HCT116 (cell line): ENCODE measurements around the gene CUX1. TPM values are rescaled to one million over a fixed set of nuclear protein-coding genes. Genes with fewer than 3 reads are reported as not detected.

ENCODE experiments used
- ATAC-seq: fragments of 200-7000 bp; cut with Tn5 transposase; 2 replicates; pipeline ENCODE4 v1.9.1; 2020; ENCODE audit warnings: mild to moderate bottlenecking, moderate library complexity
- BruUV-seq: library from RNA; stranded (reverse); fragments of 400-500 nt; replicated peaks from 2 replicates; lab custom pipeline; 2021; lab: Mats Ljungman, UMichigan
- CTCF ChIA-PET: fragments of 300-600 bp; sonication (Branson Sonifier 250); formaldehyde crosslinking; loops from one replicate; lab custom pipeline; 2021; ENCODE audit warnings: antibody characterized with exemption; lab: Charles Lee
- POLR2A ChIA-PET: fragments of 300-600, 350-600 bp; sonication (Branson Sonifier 250); formaldehyde crosslinking; loops from one replicate; lab custom pipeline; 2021; ENCODE audit warnings: antibody characterized with exemption; lab: Charles Lee
- RAD21 ChIA-PET, 2 experiments: fragments of 300-600 bp; sonication (Branson Sonifier 250); formaldehyde crosslinking; loops; one replicate each; lab custom pipeline; 2023; ENCODE audit warnings: low total read pairs in 2 of 2; ENCODE audit not compliant: uncharacterized antibody in 2 of 2, unreplicated experiment in 2 of 2, low non-redundant PET in 1 of 2; lab: Charles Lee
- DNase-seq: peaks from one replicate; pipeline ENCODE4 v3.0.0-alpha.2; 2010; ENCODE audit warnings: low read depth, low spot score
- H2AFZ ChIP-seq: fragments of 200-600 bp; shearing (Covaris generic), sonication (generic); 2 replicates; pipeline ENCODE4 v1.6.1; 2017; ENCODE audit warnings: low read depth, mixed run types, mixed read lengths, antibody characterized with exemption, low read length; ENCODE audit not compliant: poor library complexity, severe bottlenecking
- H3K27ac ChIP-seq: 2 replicates; pipeline ENCODE4 v1.5.1; 2012; ENCODE audit warnings: low read depth, low read length
- H3K27me3 ChIP-seq: fragments of 200-600 bp; sonication (generic); 2 replicates; pipeline ENCODE4 v1.6.1; 2016; ENCODE audit warnings: mixed run types, low read length, mixed read lengths; ENCODE audit not compliant: insufficient read depth
- H3K36me3 ChIP-seq, 2 experiments: fragments of 200-500 bp in 1 of 2; fragments of 200-600 bp in 1 of 2; sonication (Bioruptor generic) in 1 of 2; sonication (generic) in 1 of 2; 2 replicates each; pipeline versions ENCODE4 v1.5.1 to v1.6.1; 2014 to 2016; ENCODE audit warnings: low read length in 2 of 2, inconsistent platforms in 1 of 2, mixed read lengths in 1 of 2, mixed run types in 1 of 2; ENCODE audit not compliant: insufficient read depth in 2 of 2, control insufficient read depth in 1 of 2
- H3K4me1 ChIP-seq, 2 experiments: fragments of 200-600 bp in 1 of 2; sonication (generic) in 1 of 2; 2 replicates each; pipeline versions ENCODE4 v1.5.1 to v1.6.1; 2012 to 2017; ENCODE audit warnings: low read length in 2 of 2, inconsistent platforms in 1 of 2, mild to moderate bottlenecking in 1 of 2, mixed read lengths in 1 of 2, mixed run types in 1 of 2, moderate library complexity in 1 of 2; ENCODE audit not compliant: insufficient read depth in 2 of 2, control insufficient read depth in 1 of 2
- H3K4me2 ChIP-seq: fragments of 200-600 bp; sonication (generic); 2 replicates; pipeline ENCODE4 v1.6.1; 2017; ENCODE audit warnings: mixed run types, low read length, mixed read lengths
- H3K4me3 ChIP-seq, 2 experiments: fragments of 200-600 bp in 1 of 2; sonication (generic) in 1 of 2; replicated peaks in 1 of 2; 2 replicates each; pipeline ENCODE4 v1.5.1; 2011 to 2016; ENCODE audit warnings: low read length in 2 of 2, control low read depth in 1 of 2, low read depth in 1 of 2, mild to moderate bottlenecking in 1 of 2, mixed read lengths in 1 of 2, mixed run types in 1 of 2
- H3K79me2 ChIP-seq: fragments of 200-600 bp; sonication (generic); 2 replicates; pipeline ENCODE4 v1.6.1; 2017; ENCODE audit warnings: mild to moderate bottlenecking, mixed run types, low read length, moderate library complexity, mixed read lengths; ENCODE audit not compliant: insufficient read depth
- H3K9ac ChIP-seq: fragments of 200-600 bp; sonication (generic); 2 replicates; pipeline ENCODE4 v1.6.1; 2016; ENCODE audit warnings: low read length, mixed read lengths
- H3K9me2 ChIP-seq: fragments of 200-600 bp; sonication (generic), shearing (Covaris generic); 2 replicates; pipeline ENCODE4 v1.6.1; 2017; ENCODE audit warnings: mixed run types, mild to moderate bottlenecking, moderate library complexity; ENCODE audit not compliant: insufficient read depth
- H3K9me3 ChIP-seq, 2 experiments: fragments of 200-500 bp in 1 of 2; fragments of 200-600 bp in 1 of 2; sonication (Bioruptor generic) in 1 of 2; sonication (generic) in 1 of 2; 2 replicates each; pipeline ENCODE4 v1.6.1; 2014 to 2017; ENCODE audit warnings: low read length in 2 of 2, mixed read lengths in 2 of 2, inconsistent platforms in 1 of 2, low read depth in 1 of 2, mild to moderate bottlenecking in 1 of 2, mixed run types in 1 of 2, moderate library complexity in 1 of 2; ENCODE audit not compliant: control insufficient read depth in 1 of 2, insufficient read depth in 1 of 2
- H4K20me1 ChIP-seq: fragments of 200-600 bp; sonication (generic), shearing (Covaris generic); 2 replicates; pipeline ENCODE4 v1.6.1; 2017; ENCODE audit warnings: mixed run types, mild to moderate bottlenecking, moderate library complexity; ENCODE audit not compliant: insufficient read depth
- CBX3 ChIP-seq: IDR thresholded peaks from 2 replicates; pipeline ENCODE4 v1.6.1; 2012; ENCODE audit warnings: low read depth
- CEBPB ChIP-seq: IDR thresholded peaks from 2 replicates; pipeline ENCODE4 v1.6.1; 2012; ENCODE audit warnings: low read depth
- FOSL1 ChIP-seq: IDR thresholded peaks from 2 replicates; pipeline ENCODE4 v1.6.1; 2012; ENCODE audit warnings: low read depth
- JUND ChIP-seq: IDR thresholded peaks from 2 replicates; pipeline ENCODE4 v1.6.1; 2012
- POLR2AphosphoS5 ChIP-seq: IDR thresholded peaks from 2 replicates; pipeline ENCODE4 v1.6.1; 2011; ENCODE audit warnings: mild to moderate bottlenecking, low read depth, low read length, moderate library complexity
- YY1 ChIP-seq: IDR thresholded peaks from 2 replicates; pipeline ENCODE4 v1.6.1; 2011; ENCODE audit warnings: low read length, low read depth, moderate library complexity, mild to moderate bottlenecking; ENCODE audit not compliant: insufficient replicate concordance; ENCODE audit errors: extremely low read depth
- ZFX ChIP-seq: fragments of 450-650 bp; IDR thresholded peaks from 2 replicates; pipeline ENCODE4 v1.6.1; 2017
- intact Hi-C: fragments of 100-400 bp; cut with micrococcal nuclease; formaldehyde crosslinking; loops from 2 replicates; pipeline ENCODE4 v1.10.0; 2022
- total RNA-seq: library from RNA; stranded (reverse); gene quantifications from one replicate; pipeline ENCODE4 v1.2.1, GENCODE V29; 2021; ENCODE audit not compliant: unreplicated experiment
- TF ChIP-seq, protein P1 (sequence below): IDR thresholded peaks from 2 replicates; pipeline ENCODE4 v1.6.1; 2012

CUX1 gene
- total RNA-seq, 1 experiment from 2014 or later: 68.9 TPM

- no peak for ATAC-seq
- Histone ChIP-seq H3K9me3 (no peaks in the 10 kb centered on the region), H3K27ac (no peak overlapping the region), H3K9me2 (no peaks in the 10 kb centered on the region), H3K27me3 (no peaks in the 10 kb centered on the region), H3K79me2 (peaks cover 43% of the 10 kb centered on the region), H3K4me3 (no peak overlapping the region), H3K4me1 (peaks cover 3 to 27% of the 10 kb centered on the region in 2 experiments), H3K36me3 (peaks cover 5 to 7% of the 10 kb centered on the region in 2 experiments; a peak in 3 of 4 replicates), H2AFZ (no peak overlapping the region)
- ChIA-PET POLR2A (no interaction called here), RAD21 (interaction anchor here in 1 of 2 experiments (0.6 kb wide), 1 partner anchor 22 kb away, joined by 4 read pairs; no protein-coding TSS in a partner anchor), CTCF (no interaction called here)
- intact Hi-C loops: no loop called here
- no TSS peak for BruUV-seq
- no peak for DNase-seq
- TF ChIP-seq CBX3 (no peak), YY1 (no peak), POLR2AphosphoS5 (no peak), FOSL1 (no peak), ZFX (no peak), JUND (no peak)
- TF ChIP-seq, all 23 proteins: peak for 0
- Histone ChIP-seq H4K20me1 (no peaks in the 10 kb centered on the region), H3K9ac (no peak overlapping the region), H3K4me2 (no peak overlapping the region)
Observed at GRCh38 chr7:101917566-101917965, 100.1 kb downstream of the CUX1 start.

DNA sequence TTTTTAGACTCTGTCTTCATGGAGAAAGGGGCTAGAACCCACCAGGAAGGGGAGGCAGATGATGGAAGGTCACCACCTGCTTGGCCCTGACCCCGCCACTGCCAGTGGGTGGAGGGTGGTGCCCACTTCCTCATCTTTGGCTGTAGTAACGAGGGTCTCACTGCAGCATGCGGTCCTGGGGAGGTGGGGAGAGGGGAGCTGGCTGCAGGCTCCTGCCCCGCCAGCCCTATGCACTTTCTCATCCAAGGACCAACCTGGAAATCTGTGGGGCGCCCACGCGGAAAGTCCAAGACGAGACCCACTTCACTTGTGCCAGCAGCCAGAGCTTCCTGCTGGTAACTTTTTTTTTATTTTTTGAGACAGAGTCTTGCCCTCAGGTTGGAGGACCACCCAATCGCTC lies 101.0 kb downstream of the CUX1 start:
- H3K9ac ChIP-seq: no peak overlapping the region
- DNase-seq: no peak
- CTCF ChIA-PET: no interaction called here
- no peaks in the 10 kb centered on the region for H4K20me1 ChIP-seq
- no peak overlapping the region for H2AFZ ChIP-seq
- no peaks in the 10 kb centered on the region for H3K27me3 ChIP-seq
- RAD21 ChIA-PET: no interaction called here
- no peak for TF ChIP-seq CEBPB
- TF ChIP-seq, protein P1, sequence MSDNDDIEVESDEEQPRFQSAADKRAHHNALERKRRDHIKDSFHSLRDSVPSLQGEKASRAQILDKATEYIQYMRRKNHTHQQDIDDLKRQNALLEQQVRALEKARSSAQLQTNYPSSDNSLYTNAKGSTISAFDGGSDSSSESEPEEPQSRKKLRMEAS: no peak
- TF ChIP-seq, all 23 proteins: peak for 0
- intact Hi-C loops: no loop called here
- ATAC-seq: no peak
- H3K36me3 ChIP-seq: peaks cover 5 to 7% of the 10 kb centered on the region in 2 experiments; a peak in 3 of 4 replicates
- peaks cover 35% of the 10 kb centered on the region for H3K79me2 ChIP-seq
- no peak overlapping the region for H3K27ac ChIP-seq
- no peak overlapping the region for H3K4me3 ChIP-seq
- peaks cover 10 to 35% of the 10 kb centered on the region in 2 experiments for H3K4me1 ChIP-seq
- H3K9me2 ChIP-seq: no peaks in the 10 kb centered on the region
- POLR2A ChIA-PET: no interaction called here
- no peak overlapping the region for H3K4me2 ChIP-seq
- no TSS peak for BruUV-seq
- no peaks in the 10 kb centered on the region for H3K9me3 ChIP-seq
